Stimulated activated CD8-positive, alpha-beta memory T cell treated with anti-CD3 and anti-CD28 coated beads, Interleukin-7, amount 100 ng/mL, for 48 hours (primary cell): ENCODE measurements around the gene PTPRN2.

ENCODE experiments used
- DNase-seq, 2 donors: peaks; one replicate each; pipeline ENCODE4 v3.0.0-alpha.2; 2020; ENCODE audit warnings: low read depth in 1 of 2; ENCODE audit errors: extremely low read depth in 1 of 2

Gene PTPRN2

GRCh38 chr7:157805713-157806112 lies 781.9 kb downstream of the PTPRN2 start:
- no peak for DNase-seq

- DNase-seq = no peak
Observed at GRCh38 chr7:157803906-157804305, 783.7 kb downstream of the PTPRN2 start.

- DNase-seq = no peak
Observed at GRCh38 chr7:157801971-157802675, 785.5 kb downstream of the PTPRN2 start.

GRCh38 chr7:157801113-157801512 lies 786.5 kb downstream of the PTPRN2 start:
- DNase-seq = no peak

- DNase-seq = no peak
Observed at GRCh38 chr7:157800281-157800680, 787.3 kb downstream of the PTPRN2 start.

- no peak for DNase-seq
Observed at GRCh38 chr7:157799076-157799685, 788.4 kb downstream of the PTPRN2 start.

- no peak for DNase-seq
Observed at GRCh38 chr7:157797361-157797760, 790.3 kb downstream of the PTPRN2 start.

GRCh38 chr7:157796846-157797245 lies 790.8 kb downstream of the PTPRN2 start:
- no peak for DNase-seq

GRCh38 chr7:157795643-157796042 lies 792.0 kb downstream of the PTPRN2 start:
- DNase-seq = no peak

- DNase-seq = no peak
Observed at GRCh38 chr7:157795199-157795598, 792.4 kb downstream of the PTPRN2 start.

- no peak for DNase-seq
Observed at GRCh38 chr7:157794746-157795065, 792.9 kb downstream of the PTPRN2 start.

- no peak for DNase-seq
Observed at GRCh38 chr7:157793973-157794745, 793.5 kb downstream of the PTPRN2 start.

- DNase-seq = no peak
Observed at GRCh38 chr7:157793087-157793353, 794.6 kb downstream of the PTPRN2 start.

GRCh38 chr7:157792241-157793086 lies 795.2 kb downstream of the PTPRN2 start:
- DNase-seq = no peak

GRCh38 chr7:157791666-157792065 lies 796.0 kb downstream of the PTPRN2 start:
- DNase-seq = no peak

- DNase-seq = no peak
Observed at GRCh38 chr7:157791261-157791660, 796.4 kb downstream of the PTPRN2 start.

- DNase-seq = no peak
Observed at GRCh38 chr7:157789942-157790341, 797.7 kb downstream of the PTPRN2 start.

GRCh38 chr7:157789094-157789493 lies 798.5 kb downstream of the PTPRN2 start:
- no peak for DNase-seq

GRCh38 chr7:157788573-157788972 lies 799.0 kb downstream of the PTPRN2 start:
- no peak for DNase-seq

GRCh38 chr7:157787275-157787701 lies 800.3 kb downstream of the PTPRN2 start:
- no peak for DNase-seq
